Stimulated activated naive CD4-positive, alpha-beta T cell treated with Interleukin-2 at 50 U/mL for 16 hours (primary cell): Measurements from ENCODE around the gene NAT8.
"Not testable (repeated sequence)": the region's sequence is repeated elsewhere in the genome, so short reads cannot be mapped to it uniquely, and the experiment has no call there.

Experiments
- DNase-seq: peaks from one replicate; lab custom pipeline; 2025; lab: John Stamatoyannopoulos, UW

The NAT8 gene, protein sequence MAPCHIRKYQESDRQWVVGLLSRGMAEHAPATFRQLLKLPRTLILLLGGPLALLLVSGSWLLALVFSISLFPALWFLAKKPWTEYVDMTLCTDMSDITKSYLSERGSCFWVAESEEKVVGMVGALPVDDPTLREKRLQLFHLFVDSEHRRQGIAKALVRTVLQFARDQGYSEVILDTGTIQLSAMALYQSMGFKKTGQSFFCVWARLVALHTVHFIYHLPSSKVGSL

GRCh38 chr2:73642338-73643018, at the start of gene NAT8:
TSS of gene NAT8 (minus strand) at chr2:73642422. CDS start at chr2:73641628, 794 bp downstream.
- DNase-seq, result no peak

DNA sequence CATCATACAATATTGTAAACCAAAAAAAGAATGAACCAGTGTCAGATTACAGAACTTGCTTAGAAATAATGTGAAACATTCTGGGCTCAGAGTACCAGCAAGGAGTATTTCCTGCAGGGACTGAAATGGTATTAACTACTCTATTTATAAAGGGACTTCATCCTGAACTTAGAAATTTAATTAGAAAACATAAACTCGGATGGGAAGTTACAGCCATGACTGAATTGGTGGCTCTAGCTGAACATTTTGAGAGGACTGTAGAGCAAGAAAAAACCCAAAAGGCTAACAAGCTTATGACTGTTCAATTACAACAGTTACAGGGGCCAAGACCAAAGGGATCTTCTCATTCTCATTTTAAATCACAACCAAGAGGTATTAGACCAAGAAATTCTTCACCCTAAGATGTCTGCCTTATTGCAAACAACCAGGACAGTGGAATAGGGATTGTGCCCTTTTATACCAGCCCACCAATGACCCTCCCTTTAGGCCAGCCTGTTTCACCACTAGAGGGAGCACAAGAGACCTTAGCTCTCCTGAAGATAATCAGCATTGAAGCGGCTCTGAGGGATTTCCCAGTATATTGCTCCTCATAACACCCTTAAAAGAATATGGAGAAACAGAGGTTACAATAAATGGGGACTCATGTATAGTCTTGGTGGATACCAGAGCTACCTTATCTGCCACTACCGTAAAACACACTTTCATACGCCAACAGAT, 48.3 kb upstream of the NAT8 start:
- not testable (repeated sequence) for DNase-seq

- not testable (repeated sequence) for DNase-seq
These were observed 46.3 kb upstream of the NAT8 start for GRCh38 chr2:73688494-73688893.

GRCh38 chr2:73685764-73686438, 43.7 kb upstream of the NAT8 start:
- DNase-seq, result no peak

- DNase-seq, result not testable (repeated sequence)
These were observed 42.7 kb upstream of the NAT8 start for GRCh38 chr2:73684905-73685304.

GRCh38 chr2:73684325-73684724, 42.1 kb upstream of the NAT8 start:
- DNase-seq, result not testable (repeated sequence)

DNA sequence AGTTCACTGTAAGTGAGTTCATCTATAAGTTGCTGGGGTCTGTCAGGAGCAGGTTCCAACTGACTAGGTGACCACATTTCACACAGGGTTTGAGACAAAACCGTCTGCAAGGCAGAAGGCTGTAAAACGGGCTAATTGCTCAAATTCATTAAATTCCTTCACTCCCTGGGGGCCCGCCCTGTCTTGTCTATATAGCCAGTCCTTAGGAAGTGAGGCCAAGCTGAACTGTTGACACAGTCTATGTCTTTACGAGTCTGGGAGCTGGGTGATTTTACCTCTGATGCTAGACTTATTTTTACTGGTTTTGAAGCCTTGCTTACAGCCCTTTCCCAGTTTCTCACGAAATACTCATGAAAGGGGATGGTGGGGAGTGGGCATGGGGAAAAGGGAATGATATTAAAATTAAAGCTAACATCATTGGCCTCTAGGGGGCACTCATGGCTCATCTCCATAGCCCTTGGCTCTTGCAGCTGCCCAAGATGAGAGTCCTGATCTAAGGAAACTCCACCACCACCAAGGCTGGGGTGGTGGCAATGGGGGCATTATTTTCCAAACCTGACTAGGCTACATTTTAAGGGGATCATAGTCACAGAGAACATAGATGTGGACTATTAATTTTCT, 37.8 kb upstream of the NAT8 start:
- not testable (repeated sequence) for DNase-seq

DNA sequence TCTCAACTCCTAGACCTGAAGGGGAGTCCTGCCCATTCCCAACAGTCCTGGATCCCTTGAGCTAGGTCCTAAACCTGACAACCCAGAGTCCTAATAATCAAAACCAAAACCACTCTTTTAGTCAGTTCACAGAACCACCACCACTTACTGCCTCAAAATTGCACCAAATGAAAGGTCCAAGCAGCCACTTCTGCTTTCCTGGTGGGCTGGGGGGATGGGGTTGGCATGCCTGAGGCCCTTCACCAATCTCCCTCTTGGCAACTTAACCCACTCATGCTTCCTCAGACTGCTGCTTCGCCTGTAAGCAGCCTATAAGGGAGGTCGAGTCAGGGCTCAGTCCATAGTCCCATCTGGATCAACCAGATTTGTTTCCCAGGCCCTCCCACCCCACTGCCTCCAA, 37.0 kb upstream of the NAT8 start:
- not testable (repeated sequence) for DNase-seq

DNA sequence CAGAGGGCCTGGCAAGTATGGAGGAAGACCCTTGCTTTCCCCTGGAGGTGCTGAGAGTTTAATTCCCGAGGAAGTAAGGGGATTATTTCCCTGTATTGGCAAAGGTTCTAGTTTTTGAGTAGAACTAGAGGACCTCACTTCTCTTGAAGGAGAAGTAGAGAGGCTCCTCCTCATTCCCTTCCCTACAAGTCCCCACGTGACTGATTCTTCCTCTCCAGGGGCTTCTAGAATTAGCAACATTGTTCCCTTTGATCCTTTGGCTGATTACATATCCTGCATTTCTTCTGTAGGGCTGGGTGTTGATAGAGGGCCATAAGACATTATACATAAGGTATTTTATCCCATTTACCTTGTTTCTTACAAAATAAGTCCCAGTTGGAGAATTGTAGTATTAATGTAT, 35.8 kb upstream of the NAT8 start:
- DNase-seq, result not testable (repeated sequence)

GRCh38 chr2:73676211-73676610, 34.0 kb upstream of the NAT8 start:
- not testable (repeated sequence) for DNase-seq

- not testable (repeated sequence) for DNase-seq
These were observed 32.5 kb upstream of the NAT8 start for GRCh38 chr2:73674696-73675157.

DNA sequence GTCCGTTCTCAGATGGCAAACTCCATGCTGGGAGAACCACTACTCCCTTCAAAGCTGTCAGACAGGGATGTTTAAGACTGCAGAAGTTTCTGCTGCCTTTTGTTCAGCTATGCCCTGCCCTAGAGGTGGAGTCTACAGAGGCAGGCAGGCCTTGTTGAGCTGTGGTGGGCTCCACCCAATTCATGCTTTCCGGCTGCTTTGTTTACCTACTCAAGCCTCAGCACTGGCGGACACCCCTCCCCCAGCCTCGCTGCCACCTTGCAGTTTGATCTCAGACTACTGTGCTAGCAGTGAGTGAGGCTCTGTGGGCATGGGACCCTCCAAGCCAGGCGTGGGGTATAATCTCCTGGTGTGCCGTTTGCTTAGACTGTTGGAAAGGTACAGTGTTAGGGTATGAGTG, 27.8 kb upstream of the NAT8 start:
- DNase-seq, result not testable (repeated sequence)

GRCh38 chr2:73667239-73667638, 25.0 kb upstream of the NAT8 start:
- DNase-seq, result not testable (repeated sequence)

DNA sequence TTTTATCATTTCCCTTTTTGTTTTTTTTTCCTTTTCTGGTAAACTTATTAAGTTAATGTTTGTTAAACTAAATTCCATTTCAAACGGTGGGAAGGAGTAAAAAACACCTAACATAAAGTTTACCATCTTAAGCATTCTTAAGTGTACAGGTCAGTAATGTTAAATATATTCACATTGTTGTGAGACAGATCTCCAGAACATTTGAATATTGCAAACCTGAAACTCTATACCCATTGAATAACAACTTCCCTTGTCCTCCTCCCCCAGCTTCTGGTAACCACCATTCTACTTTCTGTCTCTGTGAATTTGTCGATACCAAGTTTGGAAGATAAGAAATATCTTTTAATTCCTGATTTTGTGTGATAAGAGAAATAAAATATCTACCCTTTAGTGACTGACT, 12.0 kb upstream of the NAT8 start:
- DNase-seq, result no peak

DNA sequence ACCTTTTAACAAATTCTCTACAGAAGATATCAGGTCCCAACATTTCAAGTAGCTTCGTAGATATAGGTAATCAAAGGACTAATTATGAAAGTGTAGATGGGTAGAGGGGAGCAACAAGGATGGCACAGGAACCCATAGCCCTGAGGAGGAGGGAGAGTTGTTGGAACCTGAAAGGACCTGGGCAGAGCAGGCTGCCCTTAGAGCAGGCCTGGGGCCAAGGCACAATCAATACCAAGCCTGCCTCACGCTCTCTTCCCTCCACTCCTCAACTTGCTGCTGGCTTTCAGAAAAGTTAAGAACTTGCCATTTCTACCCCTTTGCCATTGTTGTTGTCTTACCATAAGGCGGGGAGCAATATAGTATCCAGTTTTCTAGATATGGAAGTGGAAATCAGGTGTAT, 10.1 kb upstream of the NAT8 start:
- no peak for DNase-seq

DNA sequence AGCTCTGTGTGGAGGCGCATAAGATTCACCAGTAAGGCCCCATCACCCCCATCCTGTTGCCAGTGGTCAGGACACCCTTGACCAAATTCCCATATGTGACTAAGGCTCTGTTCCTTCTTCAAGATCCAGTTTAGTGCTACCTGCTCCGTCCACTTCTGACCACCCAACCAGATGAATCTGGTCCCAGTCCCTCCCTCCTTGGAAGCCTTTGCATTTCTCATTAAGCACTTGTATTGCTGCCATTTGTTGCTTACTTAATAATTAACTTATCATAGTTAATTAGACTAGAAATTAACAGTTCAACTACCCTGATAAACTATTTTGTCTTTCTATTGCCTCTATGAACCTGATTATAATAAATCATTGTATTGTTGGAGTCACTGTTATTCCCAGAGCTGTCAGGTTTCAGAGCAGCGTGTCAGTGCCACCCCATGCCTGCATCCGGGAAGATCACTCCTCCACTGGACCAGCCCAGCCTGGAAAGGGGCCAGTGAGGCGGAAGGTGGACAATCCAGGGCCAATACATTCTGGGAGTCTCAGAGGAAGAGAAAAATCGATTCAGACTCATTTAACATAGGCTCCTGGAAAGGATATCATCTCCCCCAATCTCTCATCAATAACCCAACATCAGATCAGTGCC, 9.5 kb upstream of the NAT8 start:
- DNase-seq, result no peak

DNA sequence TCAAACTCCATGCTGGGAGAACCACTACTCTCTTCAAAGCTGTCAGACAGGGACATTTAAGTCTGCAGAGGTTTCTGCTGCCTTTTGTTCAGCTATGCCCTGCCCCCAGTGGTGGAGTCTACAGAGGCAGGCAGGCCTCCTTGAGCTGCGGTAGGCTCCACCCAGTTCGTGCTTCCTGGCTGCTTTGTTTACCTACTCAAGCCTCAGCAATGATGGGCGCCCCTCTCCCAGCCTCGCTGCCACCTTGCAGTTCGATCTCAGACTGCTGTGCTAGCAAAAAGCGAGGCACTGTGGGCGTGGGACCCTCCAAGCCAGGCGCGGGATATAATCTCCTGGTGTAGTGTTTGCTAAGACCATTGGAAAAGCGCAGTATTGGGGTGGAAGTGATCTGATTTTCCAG, 5.5 kb upstream of the NAT8 start:
- DNase-seq, result not testable (repeated sequence)

DNA sequence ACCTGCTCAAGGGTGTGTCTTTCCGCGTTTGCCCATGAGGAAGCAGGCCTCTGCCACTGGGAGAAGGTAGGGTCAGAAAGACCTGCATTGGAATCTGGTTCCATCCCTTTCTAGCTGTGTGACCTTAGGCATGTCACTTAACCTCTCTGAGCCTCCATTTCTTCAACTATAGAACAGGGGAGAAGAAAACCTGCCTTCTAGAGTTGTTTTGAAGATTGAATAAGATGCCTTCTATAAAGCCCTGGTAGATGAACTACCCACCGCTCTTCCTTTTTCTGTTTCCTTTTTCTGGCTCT, 507 bp downstream of the NAT8 start:
- DNase-seq, result no peak

DNA sequence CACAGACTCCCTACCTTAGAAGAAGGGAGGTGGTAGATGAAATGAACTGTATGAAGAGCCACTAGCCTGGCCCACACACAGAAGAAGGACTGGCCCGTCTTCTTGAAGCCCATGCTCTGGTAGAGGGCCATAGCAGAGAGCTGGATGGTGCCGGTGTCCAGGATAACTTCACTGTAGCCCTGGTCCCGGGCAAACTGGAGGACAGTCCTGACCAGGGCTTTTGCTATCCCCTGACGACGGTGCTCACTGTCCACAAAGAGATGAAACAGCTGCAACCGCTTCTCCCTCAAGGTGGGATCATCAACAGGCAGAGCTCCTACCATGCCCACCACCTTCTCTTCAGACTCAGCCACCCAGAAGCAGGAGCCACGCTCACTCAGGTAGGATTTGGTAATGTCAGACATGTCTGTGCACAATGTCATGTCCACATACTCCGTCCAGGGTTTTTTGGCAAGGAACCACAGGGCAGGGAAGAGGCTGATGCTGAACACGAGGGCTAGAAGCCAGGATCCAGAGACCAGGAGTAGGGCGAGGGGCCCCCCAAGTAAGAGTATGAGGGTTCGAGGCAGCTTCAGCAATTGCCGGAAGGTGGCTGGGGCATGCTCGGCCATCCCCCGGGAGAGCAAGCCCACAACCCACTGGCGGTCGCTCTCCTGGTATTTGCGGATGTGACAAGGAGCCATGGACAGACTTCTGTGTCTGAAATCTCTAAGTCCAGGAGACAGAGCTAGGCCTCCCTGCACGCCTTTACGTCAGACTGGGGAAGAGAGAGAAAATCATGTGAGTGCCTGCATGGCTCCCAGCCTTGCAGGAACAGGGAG, 1.1 kb downstream of the NAT8 start:
- DNase-seq, result no peak

DNA sequence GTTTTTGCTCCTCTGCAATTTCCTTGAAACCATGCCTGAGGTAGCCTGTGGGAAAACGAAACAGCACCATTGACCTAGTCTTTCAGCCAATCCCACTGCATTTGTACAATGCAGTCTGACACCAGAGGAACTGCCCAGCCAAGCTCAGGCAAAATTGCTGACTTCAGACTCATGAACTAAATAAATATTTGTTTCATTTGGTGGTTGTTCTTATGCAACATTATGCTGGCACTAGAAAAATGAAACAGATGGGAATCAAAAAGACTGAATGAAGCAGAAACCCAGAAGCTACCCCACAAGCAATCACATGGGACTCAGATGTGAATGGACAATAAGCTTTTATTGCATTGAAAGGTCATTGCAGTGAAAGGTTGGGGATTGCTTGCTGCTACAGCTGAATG, 1.7 kb downstream of the NAT8 start:
- no peak for DNase-seq

DNA sequence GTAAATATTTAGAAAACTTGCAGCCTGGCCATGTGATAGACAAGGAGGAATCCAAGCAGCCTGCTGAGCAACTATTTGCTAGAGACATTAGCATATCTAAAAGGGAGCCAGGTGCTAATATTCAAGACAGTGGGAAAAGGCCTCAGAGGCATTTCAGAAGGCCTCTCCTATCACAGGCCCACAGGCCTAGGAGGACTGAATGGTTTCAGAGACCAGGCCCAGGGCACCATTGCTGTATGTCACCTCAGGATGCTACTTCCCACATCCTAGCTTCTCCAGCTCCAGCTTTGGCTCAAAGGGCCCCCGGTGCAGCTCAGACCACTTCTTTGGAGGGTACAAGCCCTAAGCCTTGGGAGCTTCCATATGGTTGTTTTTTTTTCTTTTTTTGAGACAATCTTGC, 3.8 kb downstream of the NAT8 start:
- no peak for DNase-seq
